Measurements from ENCODE around the gene BEGAIN.

DNA sequence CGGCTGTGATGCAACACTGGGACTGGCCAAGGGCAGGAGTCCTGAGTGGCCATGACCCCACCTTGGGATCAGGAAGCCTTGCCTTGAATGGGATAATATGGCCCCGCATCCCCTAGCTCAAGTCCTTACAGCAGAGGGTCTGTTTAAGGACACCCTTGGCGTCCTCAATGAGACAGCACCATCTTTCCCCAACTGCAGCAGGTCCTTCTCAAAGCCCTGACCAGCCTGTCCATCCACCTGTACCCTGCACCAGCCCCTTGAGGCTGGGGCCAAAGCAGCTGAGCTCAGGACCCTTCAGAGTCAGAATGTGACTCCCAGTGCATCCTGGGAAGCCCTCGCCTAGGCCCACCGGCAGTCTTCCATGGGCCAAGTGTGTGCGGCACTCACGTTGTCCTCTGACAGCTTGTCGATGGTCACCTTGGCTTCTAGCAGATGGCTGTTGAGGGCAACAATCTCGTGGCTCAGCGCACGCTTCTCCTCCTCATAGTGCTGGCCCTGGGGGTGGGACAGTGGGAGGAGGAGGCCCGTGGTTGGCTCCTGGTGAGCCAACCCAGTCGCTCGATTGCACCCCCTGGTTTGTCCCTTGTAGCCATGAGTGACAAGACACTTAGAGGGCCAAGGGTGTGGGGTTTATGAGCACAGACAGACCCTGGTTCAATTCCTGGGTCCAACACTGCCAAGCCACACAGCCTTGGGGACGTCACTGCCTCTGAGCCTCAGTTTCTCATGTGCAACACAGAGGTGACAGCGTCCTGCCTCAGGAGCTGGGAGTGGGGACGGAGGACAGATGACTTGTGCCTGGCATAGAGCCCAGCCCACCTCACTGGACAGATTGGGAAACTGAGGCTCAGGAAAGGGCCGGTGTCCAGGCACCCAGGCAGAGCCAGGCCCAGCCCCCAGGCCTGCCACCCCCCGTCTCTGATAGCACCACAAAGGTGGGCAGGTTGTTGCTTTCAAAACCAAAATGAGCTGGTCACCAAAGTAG, 43.5 kb downstream of the BEGAIN start:
- TF ChIP-seq, protein P1, sequence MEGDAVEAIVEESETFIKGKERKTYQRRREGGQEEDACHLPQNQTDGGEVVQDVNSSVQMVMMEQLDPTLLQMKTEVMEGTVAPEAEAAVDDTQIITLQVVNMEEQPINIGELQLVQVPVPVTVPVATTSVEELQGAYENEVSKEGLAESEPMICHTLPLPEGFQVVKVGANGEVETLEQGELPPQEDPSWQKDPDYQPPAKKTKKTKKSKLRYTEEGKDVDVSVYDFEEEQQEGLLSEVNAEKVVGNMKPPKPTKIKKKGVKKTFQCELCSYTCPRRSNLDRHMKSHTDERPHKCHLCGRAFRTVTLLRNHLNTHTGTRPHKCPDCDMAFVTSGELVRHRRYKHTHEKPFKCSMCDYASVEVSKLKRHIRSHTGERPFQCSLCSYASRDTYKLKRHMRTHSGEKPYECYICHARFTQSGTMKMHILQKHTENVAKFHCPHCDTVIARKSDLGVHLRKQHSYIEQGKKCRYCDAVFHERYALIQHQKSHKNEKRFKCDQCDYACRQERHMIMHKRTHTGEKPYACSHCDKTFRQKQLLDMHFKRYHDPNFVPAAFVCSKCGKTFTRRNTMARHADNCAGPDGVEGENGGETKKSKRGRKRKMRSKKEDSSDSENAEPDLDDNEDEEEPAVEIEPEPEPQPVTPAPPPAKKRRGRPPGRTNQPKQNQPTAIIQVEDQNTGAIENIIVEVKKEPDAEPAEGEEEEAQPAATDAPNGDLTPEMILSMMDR (IDR thresholded peaks at IDR 0.05; ENCODE audit: extremely low read depth in 1 of 2, insufficient read depth in 1 of 2, low read depth in 1 of 2, low read length in 2 of 2), result no peak
- TF ChIP-seq POLR2A (IDR thresholded peaks at IDR 0.05; ENCODE audit: low read depth, low read length), result no peak
- no peak for TF ChIP-seq EZH2 (IDR thresholded peaks at IDR 0.05; ENCODE audit: borderline replicate concordance, low read depth, low read length, severe bottlenecking)
- no peak for TF ChIP-seq POLR2AphosphoS5 (IDR thresholded peaks at IDR 0.05; ENCODE audit: insufficient read depth, low read depth, low read length)
- TF ChIP-seq MAX (IDR thresholded peaks at IDR 0.05; ENCODE audit: insufficient read depth, insufficient read length), result no peak
- TF ChIP-seq GATA2 (IDR thresholded peaks at IDR 0.05; ENCODE audit: insufficient read depth, insufficient read length, low read depth, low read length), result no peak
- no peak for TF ChIP-seq FOS (IDR thresholded peaks at IDR 0.05; ENCODE audit: borderline replicate concordance, insufficient read depth, low read length)
